Stimulated activated CD4-positive, alpha-beta T cell treated with anti-CD3 and anti-CD28 coated beads, TNF-alpha, amount 100 ng/mL, for 48 hours (primary cell): Measurements from ENCODE around the gene VPS11.
A peak's percentile ranks its signal among the peaks of the same experiment; 100 is the strongest.

Experiments used
- DNase-seq, 3 donors: peaks; one replicate each; pipeline ENCODE4 v3.0.0-alpha.2; 2020; ENCODE audit warnings: low read depth in 3 of 3

The VPS11 gene

GRCh38 chr11:119081682-119082260 is 14.2 kb downstream of the VPS11 start:
- DNase-seq = no peak

GRCh38 chr11:119084663-119085436 is 17.2 kb downstream of the VPS11 start, which contains the start of gene HMBS:
HMBS (plus strand) TSS chr11:119084881; CDS start chr11:119085034, 153 bp downstream.
- peak; percentile 84 to 88 (median 87) for DNase-seq

GRCh38 chr11:119085437-119085847 is 17.8 kb downstream of the VPS11 start:
- DNase-seq = no peak

GRCh38 chr11:119087123-119087522 is 19.5 kb downstream of the VPS11 start:
- DNase-seq = no peak

GRCh38 chr11:119087747-119088241 is 20.2 kb downstream of the VPS11 start:
- no peak for DNase-seq

GRCh38 chr11:119088406-119088805 is 20.8 kb downstream of the VPS11 start:
- no peak for DNase-seq

- DNase-seq = no peak
These were observed 21.7 kb downstream of the VPS11 start for GRCh38 chr11:119089319-119089718.

- DNase-seq = no peak
These were observed 23.6 kb downstream of the VPS11 start for GRCh38 chr11:119091178-119091577.

- no peak for DNase-seq
These were observed 24.6 kb downstream of the VPS11 start for GRCh38 chr11:119091966-119092879.

- DNase-seq = no peak
These were observed 25.5 kb downstream of the VPS11 start for GRCh38 chr11:119092880-119093842.

GRCh38 chr11:119093942-119094815 is 26.6 kb downstream of the VPS11 start:
- peak in 1 of 3 donors; percentile 39 for DNase-seq

GRCh38 chr11:119094816-119095065 is 27.1 kb downstream of the VPS11 start:
- DNase-seq = peak in 1 of 3 donors; percentile 40

GRCh38 chr11:119095066-119095880 is 27.7 kb downstream of the VPS11 start:
- peak; percentile 98 to 100 (median 99) for DNase-seq

- DNase-seq = no peak
These were observed 32.1 kb downstream of the VPS11 start for GRCh38 chr11:119099711-119100110.

GRCh38 chr11:119100246-119100970 is 32.8 kb downstream of the VPS11 start:
- no peak for DNase-seq

- DNase-seq = no peak
These were observed 33.6 kb downstream of the VPS11 start for GRCh38 chr11:119100994-119101758.

GRCh38 chr11:119101759-119102423 is 34.3 kb downstream of the VPS11 start, which contains the start of gene DPAGT1:
DPAGT1 (minus strand) TSS chr11:119101853; CDS start chr11:119101655, 198 bp downstream.
- DNase-seq = peak; percentile 73 to 81 (median 79)
